Memory B cell (primary cell): ENCODE data around the gene LGR4.

ENCODE experiments used
- ATAC-seq: fragments of 150-1000 bp; cut with Tn5 transposase; 2 replicates; pipeline ENCODE4 v1.10.0; 2021; ENCODE audit warnings: low read depth, mild to moderate bottlenecking, moderate library complexity
- DNase-seq, 2 donors: peaks; one replicate each; pipeline ENCODE4 v3.0.0; 2022; ENCODE audit warnings: low spot score in 2 of 2
- H3K27ac Mint-ChIP-seq: one replicate; pipeline ENCODE4 v1.8.0; 2022; ENCODE audit warnings: mild to moderate bottlenecking, moderate library complexity, mixed read lengths
- H3K27me3 Mint-ChIP-seq: one replicate; pipeline ENCODE4 v1.8.0; 2022; ENCODE audit warnings: mixed read lengths
- H3K36me3 Mint-ChIP-seq: one replicate; pipeline ENCODE4 v1.8.0; 2022; ENCODE audit warnings: mild to moderate bottlenecking, mixed read lengths
- H3K4me1 Mint-ChIP-seq: one replicate; pipeline ENCODE4 v1.8.0; 2022; ENCODE audit warnings: mixed read lengths
- H3K4me3 Mint-ChIP-seq: one replicate; pipeline ENCODE4 v1.8.0; 2022; ENCODE audit warnings: mild to moderate bottlenecking, moderate library complexity, mixed read lengths
- H3K9me3 Mint-ChIP-seq: one replicate; pipeline ENCODE4 v1.8.0; 2022; ENCODE audit warnings: mixed read lengths

LGR4 gene

DNA sequence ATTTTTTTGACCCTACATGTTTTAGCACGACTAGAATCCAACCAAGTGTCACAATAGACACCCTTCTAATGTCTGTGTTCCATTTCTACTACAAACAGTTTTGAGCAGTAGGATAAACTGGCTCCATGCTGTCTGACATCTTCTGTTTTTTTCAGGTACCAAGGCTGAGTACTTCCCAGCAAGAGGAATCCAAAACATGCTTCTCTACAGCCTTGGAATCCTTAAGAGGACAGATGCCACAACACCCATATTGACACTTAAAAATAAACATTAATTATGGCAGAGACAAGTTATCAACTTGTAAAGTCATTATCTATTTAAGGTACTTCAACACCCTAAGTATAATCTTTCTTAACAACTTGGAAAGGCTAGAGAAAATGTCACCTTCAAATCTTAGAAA is 54.2 kb downstream of the LGR4 start:
- no peaks in the 10 kb centered on the region for H3K36me3 Mint-ChIP-seq
- H3K27me3 Mint-ChIP-seq = no peaks in the 10 kb centered on the region
- H3K9me3 Mint-ChIP-seq = no peaks in the 10 kb centered on the region
- H3K4me3 Mint-ChIP-seq = no peak overlapping the region
- ATAC-seq (no peak), DNase-seq (no peak)
- H3K27ac Mint-ChIP-seq = no peak overlapping the region
- no peaks in the 10 kb centered on the region for H3K4me1 Mint-ChIP-seq

DNA sequence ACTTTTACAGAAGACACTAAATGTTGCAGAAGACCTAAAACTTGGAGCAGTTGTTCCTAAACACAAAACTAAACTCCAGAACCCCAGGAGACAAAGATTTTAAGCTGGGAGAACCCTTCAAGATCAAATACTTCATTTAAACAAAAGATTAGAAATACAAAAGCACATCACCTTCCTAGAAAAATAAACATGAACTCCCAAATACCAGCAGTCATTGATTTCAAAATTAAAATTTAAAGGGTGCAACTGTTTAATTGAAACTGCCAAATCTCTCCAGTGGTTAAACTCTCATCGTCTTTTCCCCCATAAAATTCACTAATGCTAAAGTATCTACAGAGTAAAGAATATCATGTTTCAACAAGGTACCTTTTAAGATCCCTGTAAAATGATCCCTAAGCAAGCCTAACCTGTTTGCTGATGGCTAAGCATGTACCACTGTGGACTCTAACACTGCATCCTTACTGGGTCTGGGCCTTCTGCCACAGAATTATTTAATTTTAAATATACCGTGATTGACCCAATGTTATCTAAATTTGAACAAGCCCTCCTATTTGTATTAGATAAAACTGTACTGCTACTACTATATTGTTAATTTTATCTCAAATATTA is 55.9 kb downstream of the LGR4 start:
- no peaks in the 10 kb centered on the region for H3K36me3 Mint-ChIP-seq
- ATAC-seq = no peak
- no peaks in the 10 kb centered on the region for H3K27me3 Mint-ChIP-seq
- no peaks in the 10 kb centered on the region for H3K9me3 Mint-ChIP-seq
- no peak for DNase-seq
- no peak overlapping the region for H3K27ac Mint-ChIP-seq
- no peaks in the 10 kb centered on the region for H3K4me1 Mint-ChIP-seq
- H3K4me3 Mint-ChIP-seq = no peak overlapping the region

DNA sequence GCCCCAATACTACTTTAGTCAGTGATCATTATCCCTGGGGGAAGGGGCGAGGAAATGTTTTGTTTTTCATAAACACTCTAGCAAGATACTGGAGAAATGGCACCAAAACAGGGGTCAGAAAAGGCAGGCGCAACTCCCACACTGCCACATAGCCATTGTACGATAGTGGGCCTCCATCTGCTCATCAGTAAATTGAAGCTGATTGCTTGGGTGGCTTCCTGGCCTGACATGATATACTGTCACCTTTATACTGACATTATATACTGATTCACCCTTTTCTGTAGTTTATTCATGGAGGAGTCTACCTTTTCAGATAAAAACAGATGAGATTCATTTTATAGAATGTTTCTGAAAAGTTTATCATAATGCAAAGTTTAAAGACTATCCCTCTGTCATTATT is 57.9 kb downstream of the LGR4 start:
- no peaks in the 10 kb centered on the region for H3K27me3 Mint-ChIP-seq
- H3K9me3 Mint-ChIP-seq = no peaks in the 10 kb centered on the region
- no peak overlapping the region for H3K4me3 Mint-ChIP-seq
- H3K4me1 Mint-ChIP-seq = no peaks in the 10 kb centered on the region
- peaks cover 2% of the 10 kb centered on the region for H3K36me3 Mint-ChIP-seq
- no peak overlapping the region for H3K27ac Mint-ChIP-seq
- ATAC-seq = no peak
- no peak for DNase-seq

DNA sequence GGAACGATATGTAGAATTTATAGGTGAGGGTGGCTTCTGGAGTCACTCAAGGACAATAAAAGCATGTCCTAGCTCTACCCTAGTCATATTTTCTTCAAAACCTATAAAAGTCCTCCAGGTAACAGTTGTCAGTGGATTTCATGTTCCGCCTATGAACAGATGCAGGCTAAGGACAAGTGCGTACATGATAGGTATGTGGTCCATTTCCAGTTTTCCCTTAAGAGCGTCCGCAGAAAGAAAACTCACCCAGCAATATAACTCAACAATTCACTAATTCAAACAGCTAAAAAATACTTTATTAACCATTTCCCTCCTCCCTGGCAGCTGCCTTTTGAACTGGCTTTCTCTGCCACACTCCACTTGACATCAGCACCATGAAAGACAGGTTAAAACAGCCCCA is 59.4 kb downstream of the LGR4 start:
- Mint-ChIP-seq H3K4me3 (no peak overlapping the region), H3K4me1 (no peaks in the 10 kb centered on the region), H3K9me3 (no peaks in the 10 kb centered on the region), H3K36me3 (peaks cover 2% of the 10 kb centered on the region), H3K27ac (no peak overlapping the region), H3K27me3 (peaks cover 1% of the 10 kb centered on the region)
- ATAC-seq (no peak), DNase-seq (no peak)

DNA sequence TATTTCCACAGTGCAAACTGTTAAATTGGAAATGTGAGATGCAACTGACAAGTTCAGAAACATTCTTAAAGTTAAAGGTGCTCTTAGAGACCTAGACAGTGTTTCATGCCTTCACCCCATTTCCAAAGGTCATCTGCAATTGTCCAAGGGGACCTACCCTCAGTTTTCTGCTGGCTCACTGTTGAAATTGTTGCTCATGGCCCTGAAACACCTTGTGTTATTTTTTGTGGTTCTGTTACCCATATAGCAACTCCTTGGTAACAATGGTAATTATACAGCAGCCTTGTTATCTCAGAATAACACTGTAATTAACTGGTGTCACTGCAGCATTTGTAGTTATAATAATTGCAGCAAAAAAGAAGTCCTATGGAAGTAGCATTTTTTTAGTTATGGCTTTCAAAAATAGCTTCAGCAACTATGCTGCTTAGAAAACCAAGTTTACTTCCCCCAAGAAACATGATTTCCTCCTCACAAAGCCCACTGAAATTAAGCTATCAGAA is 60.3 kb downstream of the LGR4 start:
- DNase-seq (no peak), ATAC-seq (no peak)
- no peak overlapping the region for H3K4me3 Mint-ChIP-seq
- peaks cover 2% of the 10 kb centered on the region for H3K36me3 Mint-ChIP-seq
- no peaks in the 10 kb centered on the region for H3K9me3 Mint-ChIP-seq
- H3K4me1 Mint-ChIP-seq = no peaks in the 10 kb centered on the region
- H3K27me3 Mint-ChIP-seq = peaks cover 1% of the 10 kb centered on the region
- H3K27ac Mint-ChIP-seq = no peak overlapping the region

DNA sequence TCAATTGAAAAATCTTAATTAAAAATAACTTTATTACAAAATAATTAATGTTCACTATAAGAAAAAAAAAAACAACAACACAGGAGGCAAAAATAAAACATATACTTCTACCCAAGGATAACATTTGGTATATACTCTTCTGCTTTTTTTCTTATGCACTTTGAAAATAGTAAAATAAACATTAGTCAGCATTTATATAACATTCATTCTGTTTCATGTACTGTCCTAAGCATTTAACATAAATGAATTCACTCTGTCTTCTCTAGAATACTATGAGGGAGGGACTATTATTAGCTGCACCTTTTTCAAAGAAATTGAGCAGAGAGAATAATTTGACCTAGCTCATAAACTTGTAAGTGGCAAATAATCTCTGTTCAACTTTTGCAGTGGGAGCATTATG is 61.3 kb downstream of the LGR4 start:
- peaks cover 2% of the 10 kb centered on the region for H3K36me3 Mint-ChIP-seq

DNA sequence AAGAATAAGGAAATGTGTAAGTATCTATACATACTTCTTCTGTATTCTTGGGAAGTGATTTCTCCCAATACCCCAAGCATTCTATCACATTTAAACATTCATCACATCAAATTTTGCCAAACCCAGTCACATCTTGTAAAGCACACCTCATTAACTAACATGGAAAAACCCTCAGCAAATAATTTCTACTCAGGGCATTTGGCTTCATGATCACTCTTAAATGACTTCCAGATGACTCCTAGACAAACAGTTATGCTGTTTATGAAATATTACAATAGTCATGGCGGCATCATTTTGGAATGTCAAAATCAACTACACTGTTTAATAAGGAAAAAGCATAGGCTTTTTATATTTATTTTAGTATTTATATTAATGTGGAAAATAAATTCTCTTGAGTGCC is 62.3 kb downstream of the LGR4 start:
- no peak overlapping the region for H3K27ac Mint-ChIP-seq
- no peaks in the 10 kb centered on the region for H3K9me3 Mint-ChIP-seq
- H3K36me3 Mint-ChIP-seq = peaks cover 2% of the 10 kb centered on the region
- DNase-seq = no peak
- no peaks in the 10 kb centered on the region for H3K4me1 Mint-ChIP-seq
- no peak for ATAC-seq
- H3K4me3 Mint-ChIP-seq = no peak overlapping the region
- H3K27me3 Mint-ChIP-seq = peaks cover 1% of the 10 kb centered on the region

More for the DNA sequence above, 61.3 kb downstream of the LGR4 start:
- DNase-seq (no peak), ATAC-seq (no peak)
- Mint-ChIP-seq H3K27me3 (peaks cover 1% of the 10 kb centered on the region), H3K9me3 (no peaks in the 10 kb centered on the region), H3K27ac (no peak overlapping the region), H3K4me1 (no peaks in the 10 kb centered on the region), H3K4me3 (no peak overlapping the region)

DNA sequence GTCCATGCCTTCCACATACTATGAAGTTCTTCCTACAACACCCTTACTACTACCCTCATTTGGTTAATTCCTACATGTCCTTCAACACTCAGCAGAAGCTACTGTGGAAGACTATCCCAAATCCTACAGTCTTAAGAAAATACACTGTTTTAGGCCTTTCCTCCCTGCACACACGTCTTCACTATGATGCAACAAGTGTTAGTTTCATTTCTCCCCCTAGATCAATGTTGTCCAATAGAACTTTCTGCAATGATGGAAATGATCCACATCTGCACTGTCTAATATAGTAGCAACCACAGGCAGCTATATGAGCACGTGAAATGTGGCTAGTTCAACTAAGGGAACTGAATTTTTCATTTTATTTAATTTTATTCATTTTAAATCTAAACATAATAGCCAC is 62.8 kb downstream of the LGR4 start:
- Mint-ChIP-seq H3K4me1 (no peaks in the 10 kb centered on the region), H3K27ac (no peak overlapping the region), H3K27me3 (peaks cover 1% of the 10 kb centered on the region), H3K36me3 (peaks cover 2% of the 10 kb centered on the region), H3K9me3 (no peaks in the 10 kb centered on the region), H3K4me3 (no peak overlapping the region)
- DNase-seq (no peak), ATAC-seq (no peak)

DNA sequence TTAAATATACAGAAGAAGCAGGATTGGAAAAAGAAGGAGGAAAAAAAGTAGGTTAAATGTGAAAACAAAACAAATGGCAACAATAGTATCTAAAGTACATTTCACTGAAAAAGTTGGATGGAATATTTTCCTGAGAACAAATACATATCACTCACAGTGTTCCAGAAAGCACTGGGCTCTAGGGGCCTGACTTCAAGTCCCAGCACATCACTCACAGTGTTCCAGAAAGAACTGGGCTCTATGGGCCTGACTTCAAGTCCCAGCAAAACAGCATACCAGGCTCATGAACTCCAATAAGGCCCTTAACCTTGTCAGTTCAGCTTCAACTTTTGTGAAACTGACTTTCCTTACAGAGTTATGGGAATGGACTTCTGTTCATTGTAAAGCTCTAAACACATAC is 63.5 kb downstream of the LGR4 start:
- H3K27me3 Mint-ChIP-seq = peaks cover 1% of the 10 kb centered on the region

DNA sequence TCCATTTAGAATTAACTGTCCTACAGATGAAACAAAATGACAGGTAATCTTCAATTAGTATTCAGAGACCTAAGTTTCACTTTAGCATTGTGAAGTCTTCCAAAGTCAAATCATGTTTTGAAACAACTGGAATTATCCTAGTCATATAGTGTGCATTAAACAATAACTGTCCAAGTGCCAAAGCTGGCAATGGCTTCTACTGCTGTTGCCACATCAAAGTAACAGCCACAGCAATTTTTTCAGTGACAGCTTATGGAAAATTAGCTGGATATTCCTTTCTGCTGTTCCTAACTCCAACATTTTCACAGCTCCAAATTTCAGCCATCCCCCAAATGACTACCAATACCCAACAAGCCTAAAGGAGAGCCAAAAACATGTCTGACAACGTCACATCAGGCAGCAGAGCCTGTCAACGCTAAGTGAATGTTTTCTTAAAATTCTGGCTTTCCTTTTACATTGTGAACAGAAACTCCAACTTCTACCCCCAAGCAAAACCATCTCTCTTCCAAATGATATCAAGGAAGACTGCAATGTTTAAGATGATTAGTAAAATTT is 64.3 kb downstream of the LGR4 start:
- peaks cover 1% of the 10 kb centered on the region for H3K27me3 Mint-ChIP-seq
- H3K4me3 Mint-ChIP-seq = no peak overlapping the region
- H3K36me3 Mint-ChIP-seq = peaks cover 2% of the 10 kb centered on the region
- H3K9me3 Mint-ChIP-seq = no peaks in the 10 kb centered on the region
- H3K27ac Mint-ChIP-seq = no peak overlapping the region
- ATAC-seq (no peak), DNase-seq (no peak)
- H3K4me1 Mint-ChIP-seq = no peaks in the 10 kb centered on the region

More for the DNA sequence above, 63.5 kb downstream of the LGR4 start:
- Mint-ChIP-seq H3K27ac (no peak overlapping the region), H3K4me3 (no peak overlapping the region), H3K36me3 (peaks cover 2% of the 10 kb centered on the region), H3K4me1 (no peaks in the 10 kb centered on the region), H3K9me3 (no peaks in the 10 kb centered on the region)
- ATAC-seq = no peak
- DNase-seq = no peak

DNA sequence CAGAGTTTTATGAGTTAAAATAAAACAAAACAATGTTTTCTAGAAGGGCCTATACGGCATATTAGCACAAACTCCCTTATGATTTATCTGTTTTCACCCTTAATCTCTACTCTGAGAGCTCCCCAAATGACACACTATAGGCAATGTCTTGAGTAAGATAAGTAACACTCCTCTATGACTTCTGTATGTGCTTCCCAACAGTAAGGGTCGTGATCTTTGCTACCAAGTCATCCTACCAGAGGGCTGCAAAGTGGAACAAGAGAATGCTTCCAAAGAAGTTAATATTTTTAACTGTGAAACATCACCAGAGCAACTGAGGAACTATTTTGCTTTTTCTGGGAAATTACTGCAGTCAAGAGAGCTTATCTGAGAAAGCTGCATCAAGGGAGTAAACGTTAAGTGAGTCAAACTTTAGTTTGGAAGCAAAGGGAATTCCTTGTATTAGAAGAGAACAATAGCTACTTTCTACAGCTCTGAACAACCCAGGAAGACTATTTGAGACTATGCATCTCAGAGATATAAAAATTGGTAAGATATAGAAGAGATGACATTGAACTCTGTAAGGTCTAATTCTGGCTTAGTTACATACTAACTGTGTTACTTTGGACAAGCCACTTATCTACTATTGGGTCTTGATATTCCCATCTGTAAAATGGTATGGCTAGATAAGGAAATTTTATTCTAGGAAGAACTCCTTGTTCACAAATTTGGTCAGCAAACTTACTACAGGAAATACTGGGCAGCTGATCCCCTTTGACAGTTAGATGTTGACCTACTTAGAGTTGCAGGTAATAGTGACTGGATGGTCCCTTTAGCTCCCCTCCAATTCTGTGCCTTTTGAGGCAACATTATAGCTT is 65.9 kb downstream of the LGR4 start:
- Mint-ChIP-seq H3K27me3 (peaks cover 1% of the 10 kb centered on the region), H3K4me3 (no peak overlapping the region), H3K4me1 (no peaks in the 10 kb centered on the region), H3K36me3 (peaks cover 2% of the 10 kb centered on the region), H3K9me3 (no peaks in the 10 kb centered on the region), H3K27ac (no peak overlapping the region)
- DNase-seq (no peak), ATAC-seq (no peak)

DNA sequence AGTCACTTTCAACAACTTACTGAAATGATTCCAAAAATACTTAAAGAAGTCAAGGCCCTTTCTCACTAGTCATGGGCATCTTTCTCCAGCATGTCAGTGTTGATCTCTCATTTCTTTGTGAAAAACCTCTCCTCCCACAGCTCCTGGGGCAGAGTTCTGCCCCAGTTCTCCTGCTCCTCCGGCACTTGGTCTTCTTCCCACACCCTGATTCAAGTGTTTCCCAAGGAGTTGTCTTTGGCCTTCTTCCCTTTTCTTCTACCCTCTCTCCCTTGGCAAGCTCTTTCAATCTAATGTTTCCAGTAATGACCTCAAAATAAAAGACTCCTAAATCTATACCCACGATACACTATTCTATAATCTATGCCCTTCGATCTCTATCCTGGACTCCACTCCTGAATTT is 67.5 kb downstream of the LGR4 start:
- DNase-seq = no peak
- H3K27ac Mint-ChIP-seq = no peak overlapping the region
- H3K4me1 Mint-ChIP-seq = no peaks in the 10 kb centered on the region
- peaks cover 2% of the 10 kb centered on the region for H3K36me3 Mint-ChIP-seq
- peaks cover 1% of the 10 kb centered on the region for H3K27me3 Mint-ChIP-seq
- ATAC-seq = no peak
- no peak overlapping the region for H3K4me3 Mint-ChIP-seq
- H3K9me3 Mint-ChIP-seq = no peaks in the 10 kb centered on the region

DNA sequence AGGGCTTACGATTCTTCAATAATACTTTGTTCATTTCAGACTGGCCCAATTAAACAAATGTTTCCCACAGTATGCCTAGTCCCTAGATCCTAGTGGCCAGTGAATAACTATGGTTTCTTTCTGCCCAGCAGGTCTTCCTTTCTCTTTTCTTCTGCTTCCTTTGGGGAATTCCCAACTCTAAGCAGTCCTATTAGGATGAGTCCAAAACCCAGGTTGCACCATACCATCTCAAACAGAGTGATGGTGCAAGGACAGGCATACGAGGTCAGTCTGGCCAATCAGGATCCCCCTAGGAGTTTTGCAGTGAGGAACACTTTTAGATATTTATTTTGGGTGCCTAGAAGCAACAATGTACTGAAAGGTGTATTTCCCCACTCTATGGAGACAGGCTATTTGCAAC is 68.2 kb downstream of the LGR4 start:
- DNase-seq (no peak), ATAC-seq (no peak)
- Mint-ChIP-seq H3K4me3 (no peak overlapping the region), H3K27ac (no peak overlapping the region), H3K9me3 (no peaks in the 10 kb centered on the region), H3K27me3 (peaks cover 1% of the 10 kb centered on the region), H3K4me1 (no peaks in the 10 kb centered on the region), H3K36me3 (no peaks in the 10 kb centered on the region)

DNA sequence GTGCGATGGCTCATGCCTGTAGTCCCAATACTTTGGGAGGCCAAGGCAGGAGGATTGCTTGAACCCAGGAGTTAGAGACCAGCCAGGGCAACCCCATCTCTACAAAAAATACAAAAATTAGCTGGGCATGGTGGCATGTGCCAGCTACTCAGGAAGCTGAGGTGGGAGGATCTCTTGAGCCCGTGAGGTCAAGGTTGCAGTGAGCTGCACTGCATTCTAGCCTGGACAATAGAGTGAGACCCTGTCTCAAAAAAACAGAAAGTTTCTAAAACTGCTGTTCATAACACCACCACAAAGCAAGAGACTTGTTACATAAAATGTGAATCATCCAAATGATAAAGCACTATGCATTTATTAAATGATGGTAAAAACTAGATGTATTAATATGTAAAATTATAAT is 69.4 kb downstream of the LGR4 start:
- no peaks in the 10 kb centered on the region for H3K4me1 Mint-ChIP-seq
- no peaks in the 10 kb centered on the region for H3K36me3 Mint-ChIP-seq
- no peaks in the 10 kb centered on the region for H3K27me3 Mint-ChIP-seq
- ATAC-seq = no peak
- no peak for DNase-seq
- H3K9me3 Mint-ChIP-seq = no peaks in the 10 kb centered on the region
- no peak overlapping the region for H3K4me3 Mint-ChIP-seq
- H3K27ac Mint-ChIP-seq = no peak overlapping the region
